Measurements from ENCODE around the gene RNLS.
"Not testable (repeated sequence)": the region's sequence is repeated elsewhere in the genome, so short reads cannot be mapped to it uniquely, and the experiment has no call there.

Gene RNLS

GRCh38 chr10:88297103-88297502 is 286.0 kb downstream of the RNLS start:
- no peak for DNase-seq (ENCODE audit: low read depth in 2 of 2)

GRCh38 chr10:88293651-88294230 is 289.4 kb downstream of the RNLS start:
- DNase-seq (ENCODE audit: low read depth in 2 of 2): no peak

GRCh38 chr10:88293073-88293472 is 290.0 kb downstream of the RNLS start:
- DNase-seq (ENCODE audit: low read depth in 2 of 2): no peak

GRCh38 chr10:88292185-88292514 is 291.0 kb downstream of the RNLS start:
- no peak for DNase-seq (ENCODE audit: low read depth in 2 of 2)

- DNase-seq (ENCODE audit: low read depth in 2 of 2): no peak
These were observed 291.6 kb downstream of the RNLS start for GRCh38 chr10:88291289-88292184.

- no peak for DNase-seq (ENCODE audit: low read depth in 2 of 2)
These were observed 293.8 kb downstream of the RNLS start for GRCh38 chr10:88289342-88289741.

GRCh38 chr10:88288320-88289059 is 294.6 kb downstream of the RNLS start:
- DNase-seq (ENCODE audit: low read depth in 2 of 2): no peak

- no peak for DNase-seq (ENCODE audit: low read depth in 2 of 2)
These were observed 297.1 kb downstream of the RNLS start for GRCh38 chr10:88286030-88286429.

- no peak for DNase-seq (ENCODE audit: low read depth in 2 of 2)
These were observed 301.3 kb downstream of the RNLS start for GRCh38 chr10:88281592-88282347.

GRCh38 chr10:88280518-88280917 is 302.6 kb downstream of the RNLS start:
- DNase-seq (ENCODE audit: low read depth in 2 of 2): no peak

GRCh38 chr10:88278912-88279311 is 304.2 kb downstream of the RNLS start:
- no peak for DNase-seq (ENCODE audit: low read depth in 2 of 2)

- DNase-seq (ENCODE audit: low read depth in 2 of 2): not testable (repeated sequence)
These were observed 306.2 kb downstream of the RNLS start for GRCh38 chr10:88276945-88277344.

GRCh38 chr10:88274286-88274685 is 308.8 kb downstream of the RNLS start:
- no peak for DNase-seq (ENCODE audit: low read depth in 2 of 2)

- no peak for DNase-seq (ENCODE audit: low read depth in 2 of 2)
These were observed 309.6 kb downstream of the RNLS start for GRCh38 chr10:88273567-88273966.

GRCh38 chr10:88271761-88272543 is 311.2 kb downstream of the RNLS start:
- DNase-seq (ENCODE audit: low read depth in 2 of 2): no peak

GRCh38 chr10:88270871-88271713 is 312.0 kb downstream of the RNLS start:
- DNase-seq (ENCODE audit: low read depth in 2 of 2): no peak

GRCh38 chr10:88270061-88270808 is 312.9 kb downstream of the RNLS start:
- DNase-seq (ENCODE audit: low read depth in 2 of 2): no peak

GRCh38 chr10:88262591-88263234 is 320.4 kb downstream of the RNLS start:
- DNase-seq (ENCODE audit: low read depth in 2 of 2): no peak

- DNase-seq (ENCODE audit: low read depth in 2 of 2): no peak
These were observed 322.0 kb downstream of the RNLS start for GRCh38 chr10:88261152-88261551.

Measured in activated CD8-positive, alpha-beta memory T cell treated with anti-CD3 and anti-CD28 coated beads for 4 hours (primary cell).